GM19239 (cell line): ENCODE measurements around the gene ISLR.

Experiments
- DNase-seq: peaks from one replicate; pipeline ENCODE4 v3.0.0; 2011; ENCODE audit warnings: low spot score; ENCODE audit not compliant: insufficient read length
- FAIRE-seq: peaks from 2 replicates; lab custom pipeline; 2011; peaks lifted over from hg19 to GRCh38; lab: Jason Lieb, UNC

Gene ISLR

DNA sequence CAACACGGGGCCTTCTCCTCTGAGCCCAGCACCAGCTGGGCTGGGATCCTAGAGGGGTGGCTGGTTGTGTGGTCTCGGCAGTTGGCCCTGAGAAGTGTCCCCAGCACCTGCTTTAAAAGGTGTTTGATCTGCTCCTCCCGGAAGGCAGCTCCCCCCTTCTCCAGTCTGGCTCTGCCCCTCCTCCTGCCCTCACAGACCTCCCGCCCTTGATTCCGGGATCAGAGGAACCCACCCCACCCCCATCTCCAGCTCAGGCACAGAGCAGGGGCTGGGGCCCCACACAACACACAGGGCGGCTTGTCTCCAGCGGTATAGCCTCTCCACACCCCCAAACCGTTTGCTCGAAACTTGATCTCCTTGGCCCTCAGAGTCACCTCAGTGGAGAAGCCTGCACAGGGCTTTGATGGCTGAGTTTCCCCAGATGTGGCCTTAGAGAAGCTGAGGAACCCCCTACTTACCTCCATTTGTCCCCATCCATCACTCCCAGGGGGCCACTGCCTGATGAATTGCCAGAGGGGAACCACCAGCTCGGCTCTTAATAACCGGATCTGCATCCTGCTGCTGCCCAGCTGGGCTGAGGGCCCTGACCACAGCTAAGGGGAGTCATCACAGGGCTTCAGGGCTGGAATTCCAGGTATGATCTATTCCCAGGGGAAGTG lies 35.5 kb downstream of the ISLR start:
- FAIRE-seq: no peak
- no peak for DNase-seq

DNA sequence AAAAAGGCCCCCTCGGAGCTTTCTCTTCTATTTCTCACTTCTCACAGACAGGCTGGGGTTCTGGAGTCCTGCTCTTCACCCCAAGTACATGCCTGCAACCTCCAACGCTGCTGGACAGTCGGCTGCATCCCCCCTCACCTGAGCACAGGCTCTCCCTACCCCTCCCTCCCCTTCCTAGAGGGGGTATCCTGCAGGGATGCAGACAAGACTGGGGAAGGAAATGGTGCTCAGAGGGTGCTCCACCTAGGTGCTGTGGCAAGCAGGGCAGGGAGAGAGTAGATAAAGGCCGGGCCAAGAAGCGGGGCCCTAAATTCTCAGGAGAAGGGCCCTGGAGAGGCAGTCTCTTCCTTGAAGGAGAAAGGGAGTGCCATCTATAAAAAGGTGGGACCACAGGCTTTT lies 36.0 kb downstream of the ISLR start:
- DNase-seq (no peak), FAIRE-seq (no peak)

DNA sequence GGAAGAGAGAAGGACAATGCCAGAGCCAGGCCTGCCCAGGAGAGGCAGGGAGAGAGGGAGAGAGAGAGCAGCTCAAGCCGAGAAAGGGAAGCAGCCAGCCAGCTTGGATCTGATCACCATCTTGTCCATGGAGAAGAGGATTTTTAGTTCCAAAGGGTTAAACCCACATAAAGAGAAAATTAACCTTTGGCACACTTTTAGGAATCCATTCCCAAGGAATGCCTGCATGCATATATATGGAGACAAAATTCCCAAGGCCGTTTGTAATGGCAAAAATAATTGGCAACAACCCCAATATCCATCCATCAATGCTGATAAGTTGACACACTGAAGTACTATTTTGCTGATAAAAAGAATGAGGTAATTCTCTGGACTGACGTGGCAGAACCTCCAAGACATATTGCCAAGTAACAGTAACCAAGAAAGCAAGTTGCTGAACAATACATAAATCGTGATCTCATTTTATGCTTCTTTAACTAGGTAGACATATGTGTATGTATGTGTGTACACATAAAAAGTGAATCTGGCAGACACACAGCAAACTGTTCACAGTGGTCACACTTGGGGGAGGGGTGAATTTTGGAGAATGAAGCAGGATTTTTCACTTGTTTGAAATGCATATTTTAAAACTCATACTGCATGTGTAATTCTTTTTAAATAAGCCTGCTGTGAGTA lies 36.6 kb downstream of the ISLR start:
- FAIRE-seq: no peak

DNA sequence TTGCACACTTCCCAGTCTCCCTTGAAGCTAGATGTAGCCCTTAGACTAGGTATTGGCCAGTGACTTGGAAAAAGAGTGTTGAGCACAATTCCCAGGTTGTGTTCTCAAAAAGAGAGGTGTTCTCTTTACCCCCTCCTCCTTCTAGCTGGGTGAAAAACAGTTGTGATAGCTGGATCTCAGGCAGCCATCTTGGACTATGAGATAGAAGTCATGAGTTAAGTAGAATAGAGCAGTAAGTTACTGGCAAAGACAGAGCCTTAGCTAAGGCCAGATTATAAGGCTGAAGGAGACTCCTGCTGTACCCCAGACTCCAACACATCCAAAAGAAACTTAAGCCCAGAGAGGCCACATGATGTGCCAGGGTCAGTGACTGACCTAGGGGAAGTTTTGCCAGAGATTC lies 37.2 kb downstream of the ISLR start:
- FAIRE-seq: no peak
- no peak for DNase-seq

More for the DNA sequence above, 36.6 kb downstream of the ISLR start:
- no peak for DNase-seq

DNA sequence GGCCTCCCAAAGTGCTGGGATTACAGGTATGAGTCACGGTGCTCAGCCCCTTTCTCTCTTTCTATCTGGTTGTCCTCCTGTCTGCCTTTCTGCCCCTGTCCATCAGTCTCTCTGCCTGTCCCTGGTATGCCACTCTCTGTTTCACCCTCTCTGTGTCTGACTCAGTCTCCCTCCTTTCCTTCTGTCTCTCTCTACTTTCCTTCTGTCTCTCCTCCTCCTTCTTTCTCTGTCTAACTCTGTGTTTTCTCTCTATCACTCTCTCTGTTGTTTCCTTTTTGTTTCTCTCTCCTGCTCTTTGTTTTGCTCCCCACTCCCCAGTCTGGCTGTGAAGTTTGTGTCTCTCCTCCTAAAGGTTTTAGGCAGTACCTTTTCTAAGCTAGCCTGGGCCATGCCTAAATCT lies 38.1 kb downstream of the ISLR start:
- DNase-seq (no peak), FAIRE-seq (no peak)

DNA sequence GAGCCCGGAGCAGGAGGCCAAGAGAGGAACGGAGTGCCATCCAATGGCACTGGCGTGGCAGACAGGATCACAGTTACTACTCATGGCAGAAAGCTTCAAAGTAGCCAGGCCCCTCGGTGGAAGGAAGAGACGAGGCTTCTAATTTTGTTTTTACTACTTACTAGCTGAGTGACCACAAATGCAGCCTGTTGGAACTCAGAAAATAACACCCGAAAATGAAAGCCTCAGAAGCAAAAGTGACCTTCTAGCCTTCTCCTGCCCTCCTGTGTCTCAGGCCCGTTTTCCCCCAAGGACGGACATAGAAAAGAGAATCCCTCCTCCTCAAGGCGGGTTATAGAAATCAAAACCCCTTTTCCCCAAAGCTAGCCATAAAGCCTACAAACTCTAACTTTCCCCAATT lies 39.0 kb downstream of the ISLR start:
- DNase-seq (peak; percentile 24), FAIRE-seq (peak; percentile 8)

DNA sequence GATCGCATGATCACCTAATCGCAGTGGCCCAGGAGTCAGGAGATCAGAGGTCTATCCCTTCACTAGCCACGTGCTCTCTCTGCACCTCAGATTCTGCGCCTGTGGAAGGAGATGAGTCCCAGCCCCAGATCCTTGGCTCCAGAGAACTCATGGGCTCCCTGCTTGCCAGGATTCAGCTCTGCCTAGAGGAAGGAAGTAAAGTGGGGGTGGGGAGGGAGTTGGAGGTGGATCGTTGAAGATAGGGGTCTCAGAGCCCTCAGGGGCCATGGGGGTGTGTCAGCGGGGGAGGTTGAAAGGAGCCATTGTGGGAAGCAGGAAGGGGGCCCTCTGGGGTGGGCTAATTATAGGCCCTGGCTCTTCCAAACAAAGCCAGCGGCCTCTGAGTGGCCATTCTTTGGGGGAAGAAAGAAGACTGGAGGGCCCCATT lies 40.4 kb downstream of the ISLR start:
- no peak for FAIRE-seq
- DNase-seq: no peak

DNA sequence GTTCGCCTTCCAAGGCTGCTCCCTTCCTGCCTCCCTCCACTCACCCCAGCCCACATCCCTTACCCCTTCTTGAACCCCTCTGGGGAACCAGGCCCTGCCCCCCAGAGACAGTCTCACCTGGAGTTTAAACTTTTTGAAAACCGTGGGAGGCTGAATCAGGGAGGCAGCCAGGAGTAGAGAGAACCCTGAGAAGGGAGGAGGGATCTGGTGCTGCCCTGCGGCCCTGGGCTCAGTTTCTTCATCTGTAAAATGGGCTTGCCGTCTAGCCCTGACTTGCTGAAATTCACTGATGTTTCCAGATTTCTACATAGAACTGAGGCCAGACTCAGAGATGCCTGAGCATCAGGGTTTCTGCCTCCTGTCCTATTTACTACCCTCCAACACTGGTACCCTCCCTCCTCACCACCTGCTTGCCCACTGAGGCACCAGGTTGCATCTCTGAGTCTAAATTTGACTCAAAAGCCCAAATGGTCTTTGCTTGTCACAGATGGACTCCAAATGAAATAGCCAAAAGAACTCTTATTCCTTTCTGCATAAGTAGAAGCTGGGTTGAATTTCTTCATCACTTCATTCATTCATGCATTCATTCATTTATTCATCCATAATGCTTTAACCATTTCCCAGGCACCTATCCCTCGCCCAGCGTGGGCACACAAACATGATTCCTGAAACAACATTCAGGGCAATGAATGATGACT lies 41.0 kb downstream of the ISLR start:
- DNase-seq: no peak
- FAIRE-seq: no peak

DNA sequence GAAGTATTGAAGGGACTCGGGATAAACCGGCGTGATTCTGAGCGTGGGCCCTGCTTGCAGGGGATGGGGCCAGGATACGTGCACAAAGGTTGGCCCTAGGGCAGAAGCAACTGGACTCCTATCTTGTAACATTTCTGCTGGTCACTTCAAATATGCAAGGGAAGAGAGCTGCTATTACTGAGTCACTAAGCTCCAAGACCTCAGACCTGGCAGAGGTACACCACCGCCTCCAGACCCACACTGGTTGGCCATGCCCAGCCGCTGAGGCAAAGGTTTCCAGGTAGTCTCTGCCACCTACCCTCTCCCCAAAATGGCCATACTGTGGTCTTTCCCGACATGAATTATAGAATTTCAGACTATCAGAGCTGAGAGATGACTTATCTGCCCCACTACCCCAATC lies 42.4 kb downstream of the ISLR start:
- no peak for FAIRE-seq
- no peak for DNase-seq

DNA sequence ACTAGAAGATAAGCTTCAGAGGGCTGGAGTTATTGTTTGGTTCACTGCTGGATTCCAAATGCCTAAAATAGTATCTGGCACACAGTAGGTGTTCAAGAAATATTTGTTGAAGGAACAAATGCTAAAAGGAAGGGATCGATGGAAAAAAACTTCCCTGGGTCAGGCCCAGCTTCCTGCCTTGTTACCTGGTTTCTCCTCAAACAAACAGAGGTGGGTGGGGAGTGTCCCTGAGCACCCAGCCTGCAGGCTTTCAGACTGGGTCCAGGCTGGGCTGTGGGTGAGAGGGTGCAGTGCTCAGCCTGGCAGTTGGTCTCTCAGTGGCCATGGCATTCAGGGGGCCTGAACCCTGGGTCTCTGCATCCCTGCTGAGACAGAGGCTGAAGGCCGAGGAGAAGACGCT lies 43.4 kb downstream of the ISLR start:
- no peak for FAIRE-seq
- DNase-seq: no peak

DNA sequence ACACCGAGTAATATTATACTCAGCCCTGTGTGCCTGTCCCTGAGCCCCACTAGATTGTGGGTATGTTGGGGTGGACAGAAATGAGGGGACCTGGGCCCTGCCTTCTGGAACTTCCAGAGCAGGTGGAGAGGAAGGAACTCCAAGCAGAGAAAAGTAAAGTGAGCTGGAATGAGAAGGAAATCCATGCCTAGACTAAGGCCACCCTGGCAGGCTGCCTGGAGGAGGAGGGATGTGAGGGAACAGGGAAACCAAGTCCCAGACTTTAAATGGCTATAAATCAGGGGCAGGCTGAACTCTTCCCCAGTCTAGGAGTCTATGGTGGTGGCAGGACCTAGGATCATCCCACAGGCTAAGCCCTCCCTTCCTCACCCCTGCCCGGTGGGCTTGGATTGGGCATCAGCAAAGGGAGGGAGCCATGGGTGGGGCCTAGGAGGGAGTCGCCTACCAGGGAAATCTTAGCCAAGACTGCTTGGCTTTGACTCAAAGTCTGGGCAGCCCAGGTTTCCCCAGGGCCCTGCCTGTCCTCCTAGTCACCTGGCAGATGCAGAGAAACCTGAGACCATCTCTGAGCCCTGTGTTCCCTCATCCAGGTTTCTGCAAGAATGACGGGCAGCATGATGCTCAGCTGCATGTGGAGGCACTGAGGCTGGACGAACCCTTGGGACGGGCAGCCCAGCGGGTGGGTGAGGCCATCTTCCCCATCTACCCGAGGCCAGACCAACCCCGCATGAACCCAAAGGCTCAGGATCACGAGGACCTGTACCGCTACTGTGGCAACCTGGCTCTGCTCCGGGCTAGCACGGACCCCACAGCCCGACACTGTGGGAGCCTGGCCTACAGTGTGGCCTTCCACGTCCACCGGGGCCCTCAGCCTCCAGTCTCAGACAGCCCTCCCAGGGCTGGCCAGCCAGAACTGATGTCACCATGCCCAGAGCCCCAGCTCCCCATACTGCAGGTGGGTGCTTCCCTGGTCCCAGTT lies 44.7 kb downstream of the ISLR start:
- DNase-seq: no peak
- no peak for FAIRE-seq

DNA sequence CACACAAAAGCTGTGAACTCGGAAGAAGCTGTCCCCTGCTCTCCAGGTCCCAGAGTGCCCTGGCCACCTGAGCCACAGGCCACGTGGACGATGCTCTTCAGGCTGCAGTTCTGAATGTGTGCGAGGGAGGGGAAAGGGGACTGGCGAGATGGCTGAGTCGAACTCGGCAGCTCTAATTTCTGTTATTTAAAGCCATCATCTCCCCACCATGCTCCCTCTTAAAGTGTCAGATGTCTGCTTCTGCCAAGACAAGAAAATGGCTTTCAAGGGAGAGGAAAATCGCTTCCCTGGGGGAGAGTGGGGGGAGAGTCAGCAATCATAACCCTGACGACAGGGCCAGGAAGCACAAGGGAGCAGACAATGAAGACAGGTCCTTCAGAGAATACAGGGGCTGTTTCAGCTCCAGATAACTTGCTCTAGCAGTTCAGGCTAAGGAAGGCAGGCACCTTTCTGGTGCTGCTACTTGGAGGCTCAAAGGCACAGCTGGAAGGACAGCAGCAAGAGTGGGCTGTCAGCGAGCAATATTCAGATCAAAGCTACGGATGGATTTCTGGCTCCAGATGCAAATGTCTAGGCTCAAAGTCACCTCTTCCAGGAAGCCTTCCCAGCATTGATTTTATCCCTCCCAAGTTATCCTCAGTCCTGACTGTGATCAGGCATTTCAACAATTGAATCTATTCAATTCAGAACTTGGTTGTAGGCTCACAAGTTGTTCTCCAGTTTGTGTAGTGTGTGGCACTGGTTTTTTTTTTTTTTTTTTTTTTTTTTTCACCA lies 47.2 kb downstream of the ISLR start:
- FAIRE-seq (no peak), DNase-seq (no peak)

DNA sequence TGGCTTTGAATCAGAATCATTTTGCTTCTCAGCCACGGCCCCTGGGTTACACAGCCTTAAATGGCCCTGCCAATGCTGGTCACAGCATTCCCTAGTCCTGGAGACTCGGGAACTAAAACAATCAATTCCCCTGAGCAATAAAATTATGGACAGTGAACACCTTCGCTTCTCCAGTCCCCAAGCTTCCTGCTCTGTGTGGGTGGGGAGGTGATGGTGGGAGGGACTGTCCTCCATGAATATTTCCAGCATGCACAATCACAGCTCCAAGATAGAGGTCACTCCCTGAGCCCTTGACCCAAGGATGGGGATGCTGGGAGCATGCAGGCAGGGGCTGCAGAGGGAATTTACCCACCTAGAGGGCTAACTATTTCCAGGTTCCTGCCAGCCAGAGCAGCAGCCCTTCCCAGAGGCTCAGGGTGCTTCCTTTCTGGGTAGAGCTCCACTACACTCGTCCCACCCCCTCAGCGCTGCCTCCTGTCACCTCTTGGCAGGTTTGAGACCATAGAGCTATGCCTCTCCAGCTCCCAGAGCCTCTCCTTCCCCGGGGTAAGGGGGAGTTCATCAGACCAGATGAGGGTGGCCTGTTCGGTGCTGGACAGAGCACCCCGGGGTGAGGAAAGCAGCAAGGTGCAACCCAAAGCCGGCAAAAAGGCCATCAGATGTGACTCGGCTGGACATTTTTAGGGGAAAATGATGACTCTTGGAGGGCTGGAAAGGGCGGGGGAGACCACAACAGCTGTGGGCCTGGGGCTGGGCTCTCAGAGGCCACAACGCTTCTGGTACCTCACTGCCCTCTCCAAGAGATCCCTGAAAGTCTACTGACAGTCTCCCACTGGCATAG lies 48.1 kb downstream of the ISLR start:
- no peak for DNase-seq

DNA sequence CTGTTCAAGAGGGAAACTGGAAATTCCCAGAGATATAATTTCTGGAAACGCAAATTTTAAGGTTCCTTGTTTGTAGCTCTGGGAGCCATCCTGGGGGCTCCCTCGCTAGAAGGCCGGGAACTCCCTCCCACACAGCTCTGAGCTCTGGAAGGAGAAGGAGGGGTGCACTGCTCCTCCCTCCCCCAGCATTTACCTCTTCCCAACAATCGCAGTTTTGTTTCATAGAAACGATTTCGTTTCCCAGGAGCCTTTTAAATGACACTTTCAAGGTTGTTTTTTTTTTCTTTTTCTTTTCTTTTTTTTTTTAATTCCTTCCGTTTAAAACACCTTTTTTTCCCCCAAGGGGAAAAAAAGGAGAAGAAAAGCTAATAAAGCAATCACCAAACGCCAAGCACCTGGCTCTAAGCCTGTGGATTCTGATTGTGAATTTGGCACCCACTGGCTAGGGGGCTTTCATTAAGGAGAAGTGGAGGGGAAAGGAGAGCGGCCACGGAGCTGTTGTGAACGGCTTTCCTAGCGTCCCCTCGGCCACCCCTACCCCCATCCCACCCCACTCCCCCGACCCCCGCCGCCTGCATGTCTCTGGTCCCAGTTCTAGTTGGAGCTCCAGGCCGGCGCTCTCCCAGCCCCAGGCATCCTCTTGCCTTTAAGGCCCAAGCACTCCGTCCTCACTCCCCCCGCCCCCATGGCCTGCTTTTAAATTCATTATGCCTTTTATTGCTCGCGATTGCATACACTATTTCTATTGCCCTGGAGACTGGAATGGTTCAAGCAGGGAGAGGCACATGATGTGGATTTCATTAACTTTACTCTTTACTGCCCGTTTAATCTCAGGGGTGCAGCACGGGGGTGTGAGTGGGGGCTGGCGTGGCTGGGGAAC lies 49.0 kb downstream of the ISLR start:
- no peak for DNase-seq
- FAIRE-seq: no peak

More for the DNA sequence above, 48.1 kb downstream of the ISLR start:
- FAIRE-seq: no peak

DNA sequence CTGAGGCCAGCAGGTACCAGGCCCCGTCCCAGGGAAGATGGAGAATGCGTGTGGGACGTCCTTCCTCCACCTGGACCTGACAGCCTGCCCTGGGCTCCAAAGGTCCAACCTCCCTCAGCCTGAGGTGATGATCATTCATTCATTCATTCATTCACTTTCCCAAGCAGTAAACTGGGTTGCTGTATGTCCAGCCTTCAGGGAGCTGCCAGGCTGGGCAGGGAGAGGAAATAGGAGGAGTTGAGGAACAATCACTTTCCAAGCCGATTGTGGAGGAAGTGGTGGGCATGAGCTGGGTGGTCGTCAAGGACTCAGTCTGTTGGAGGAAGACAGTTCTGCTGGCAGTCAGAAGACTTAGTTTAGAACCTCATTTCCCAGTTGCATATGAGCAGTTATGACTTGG lies 52.4 kb downstream of the ISLR start:
- no peak for FAIRE-seq
- no peak for DNase-seq
